ENCODE measurements around the gene VPS11. TPM values are rescaled to one million over a fixed set of nuclear protein-coding genes. Genes with fewer than 3 reads are reported as not detected.

VPS11 gene
- polyA plus RNA-seq, 4 donors = 26.0 to 56.4 (median 40.9) TPM

GRCh38 chr11:119025541-119025940, 42.1 kb upstream of the VPS11 start:
- peak overlapping the region; percentile 53 to 88 (median 73) for H3K27ac ChIP-seq (ENCODE audit: low read depth in 1 of 3, low read length in 2 of 3)
- H3K36me3 ChIP-seq (ENCODE audit: control insufficient read depth in 3 of 3, insufficient read depth in 2 of 3, low read depth in 1 of 3, low read length in 3 of 3) = peaks cover 3 to 72% (median 3%) of the 10 kb centered on the region in 3 donors
- FAIRE-seq (no peak), DNase-seq (peak; percentile 63 to 65)
- 14 to 63% (median 38%) methylated on average over 5 of the region's 5 CpGs for WGBS, 3 donors
- H3K27me3 ChIP-seq (ENCODE audit: control insufficient read depth in 3 of 3, insufficient read depth in 3 of 3, low read length in 3 of 3) = no peaks in the 10 kb centered on the region
- no peaks in the 10 kb centered on the region for H3K9me3 ChIP-seq (ENCODE audit: control insufficient read depth in 2 of 2, insufficient read depth in 1 of 2, low read depth in 1 of 2, low read length in 1 of 2)
- peaks cover 2 to 61% (median 4%) of the 10 kb centered on the region in 3 donors for H3K4me1 ChIP-seq (ENCODE audit: control insufficient read depth in 3 of 3, insufficient read depth in 2 of 3, low read depth in 1 of 3, low read length in 2 of 3)
- peak overlapping the region in 2 of 3 donors; percentile 82 to 87 for H3K4me3 ChIP-seq (ENCODE audit: low read depth in 1 of 3, low read length in 3 of 3)

GRCh38 chr11:119025978-119026766, 41.4 kb upstream of the VPS11 start:
- H3K36me3 ChIP-seq (ENCODE audit: control insufficient read depth in 3 of 3, insufficient read depth in 2 of 3, low read depth in 1 of 3, low read length in 3 of 3) = peaks cover 3 to 69% (median 3%) of the 10 kb centered on the region in 3 donors
- peaks cover 2 to 55% (median 4%) of the 10 kb centered on the region in 3 donors for H3K4me1 ChIP-seq (ENCODE audit: control insufficient read depth in 3 of 3, insufficient read depth in 2 of 3, low read depth in 1 of 3, low read length in 2 of 3)
- FAIRE-seq (no peak), DNase-seq (peak; percentile 36 to 71)
- H3K27ac ChIP-seq (ENCODE audit: low read depth in 1 of 3, low read length in 2 of 3) = peak overlapping the region; percentile 53 to 88 (median 73)
- WGBS, 3 donors = 28 to 60% (median 49%) methylated on average over 16 of the region's 16 CpGs
- peak overlapping the region in 2 of 3 donors; percentile 82 to 87 for H3K4me3 ChIP-seq (ENCODE audit: low read depth in 1 of 3, low read length in 3 of 3)
- no peaks in the 10 kb centered on the region for H3K9me3 ChIP-seq (ENCODE audit: control insufficient read depth in 2 of 2, insufficient read depth in 1 of 2, low read depth in 1 of 2, low read length in 1 of 2)
- no peaks in the 10 kb centered on the region for H3K27me3 ChIP-seq (ENCODE audit: control insufficient read depth in 3 of 3, insufficient read depth in 3 of 3, low read length in 3 of 3)

- no peaks in the 10 kb centered on the region for H3K9me3 ChIP-seq (ENCODE audit: control insufficient read depth in 2 of 2, insufficient read depth in 1 of 2, low read depth in 1 of 2, low read length in 1 of 2)
- WGBS, 3 donors = 6 to 56% (median 32%) methylated on average over 2 of the region's 2 CpGs
- no peak for FAIRE-seq
- DNase-seq = peak; percentile 90 to 91
- peak overlapping the region in 2 of 3 donors; percentile 82 to 87 for H3K4me3 ChIP-seq (ENCODE audit: low read depth in 1 of 3, low read length in 3 of 3)
- no peaks in the 10 kb centered on the region for H3K27me3 ChIP-seq (ENCODE audit: control insufficient read depth in 3 of 3, insufficient read depth in 3 of 3, low read length in 3 of 3)
- H3K27ac ChIP-seq (ENCODE audit: low read depth in 1 of 3, low read length in 2 of 3) = peak overlapping the region; percentile 64 to 88 (median 73)
- H3K36me3 ChIP-seq (ENCODE audit: control insufficient read depth in 3 of 3, insufficient read depth in 2 of 3, low read depth in 1 of 3, low read length in 3 of 3) = peaks cover 3 to 66% (median 3%) of the 10 kb centered on the region in 3 donors
- peaks cover 2 to 47% (median 4%) of the 10 kb centered on the region in 3 donors for H3K4me1 ChIP-seq (ENCODE audit: control insufficient read depth in 3 of 3, insufficient read depth in 2 of 3, low read depth in 1 of 3, low read length in 2 of 3)
These were observed 40.6 kb upstream of the VPS11 start for GRCh38 chr11:119026970-119027369.

- H3K36me3 ChIP-seq (ENCODE audit: control insufficient read depth in 3 of 3, insufficient read depth in 2 of 3, low read depth in 1 of 3, low read length in 3 of 3) = peaks cover 0 to 58% (median 3%) of the 10 kb centered on the region in 3 donors
- DNase-seq (peak in 1 of 2 donors; percentile 13), FAIRE-seq (no peak)
- WGBS, 3 donors = 32 to 72% (median 60%) methylated on average over 9 of the region's 9 CpGs
- peak overlapping the region; percentile 64 to 88 (median 73) for H3K27ac ChIP-seq (ENCODE audit: low read depth in 1 of 3, low read length in 2 of 3)
- no peaks in the 10 kb centered on the region for H3K9me3 ChIP-seq (ENCODE audit: control insufficient read depth in 2 of 2, insufficient read depth in 1 of 2, low read depth in 1 of 2, low read length in 1 of 2)
- H3K27me3 ChIP-seq (ENCODE audit: control insufficient read depth in 3 of 3, insufficient read depth in 3 of 3, low read length in 3 of 3) = no peaks in the 10 kb centered on the region
- H3K4me1 ChIP-seq (ENCODE audit: control insufficient read depth in 3 of 3, insufficient read depth in 2 of 3, low read depth in 1 of 3, low read length in 2 of 3) = peaks cover 2 to 40% (median 4%) of the 10 kb centered on the region in 3 donors
- H3K4me3 ChIP-seq (ENCODE audit: low read depth in 1 of 3, low read length in 3 of 3) = peak overlapping the region in 2 of 3 donors; percentile 82 to 87
These were observed 39.9 kb upstream of the VPS11 start for GRCh38 chr11:119027561-119028345.

GRCh38 chr11:119028346-119029068, 39.1 kb upstream of the VPS11 start:
- DNase-seq (peak; percentile 24 to 71), FAIRE-seq (no peak)
- Histone ChIP-seq H3K36me3 (ENCODE audit: control insufficient read depth in 3 of 3, insufficient read depth in 2 of 3, low read depth in 1 of 3, low read length in 3 of 3) (peaks cover 0 to 52% (median 2%) of the 10 kb centered on the region in 3 donors), H3K9me3 (ENCODE audit: control insufficient read depth in 2 of 2, insufficient read depth in 1 of 2, low read depth in 1 of 2, low read length in 1 of 2) (no peaks in the 10 kb centered on the region), H3K4me3 (ENCODE audit: low read depth in 1 of 3, low read length in 3 of 3) (peak overlapping the region in 2 of 3 donors; percentile 82 to 87), H3K27me3 (ENCODE audit: control insufficient read depth in 3 of 3, insufficient read depth in 3 of 3, low read length in 3 of 3) (no peaks in the 10 kb centered on the region), H3K4me1 (ENCODE audit: control insufficient read depth in 3 of 3, insufficient read depth in 2 of 3, low read depth in 1 of 3, low read length in 2 of 3) (peaks cover 2 to 34% (median 2%) of the 10 kb centered on the region in 3 donors), H3K27ac (ENCODE audit: low read depth in 1 of 3, low read length in 2 of 3) (peak overlapping the region; percentile 85 to 96 (median 88))
- WGBS, 3 donors = 16 to 61% (median 38%) methylated on average over 8 to 9 of the region's 9 CpGs

- FAIRE-seq (no peak), DNase-seq (no peak)
- Histone ChIP-seq H3K36me3 (ENCODE audit: control insufficient read depth in 3 of 3, insufficient read depth in 2 of 3, low read depth in 1 of 3, low read length in 3 of 3) (peaks cover 0 to 50% (median 2%) of the 10 kb centered on the region in 3 donors), H3K9me3 (ENCODE audit: control insufficient read depth in 2 of 2, insufficient read depth in 1 of 2, low read depth in 1 of 2, low read length in 1 of 2) (no peaks in the 10 kb centered on the region), H3K4me1 (ENCODE audit: control insufficient read depth in 3 of 3, insufficient read depth in 2 of 3, low read depth in 1 of 3, low read length in 2 of 3) (peaks cover 0 to 29% (median 2%) of the 10 kb centered on the region in 3 donors), H3K4me3 (ENCODE audit: low read depth in 1 of 3, low read length in 3 of 3) (peak overlapping the region in 2 of 3 donors; percentile 82 to 87), H3K27ac (ENCODE audit: low read depth in 1 of 3, low read length in 2 of 3) (peak overlapping the region; percentile 85 to 96 (median 88)), H3K27me3 (ENCODE audit: control insufficient read depth in 3 of 3, insufficient read depth in 3 of 3, low read length in 3 of 3) (no peaks in the 10 kb centered on the region)
- WGBS, 3 donors = 13 to 70% (median 55%) methylated on average over 1 of the region's 1 CpG
These were observed 38.6 kb upstream of the VPS11 start for GRCh38 chr11:119029069-119029339.

GRCh38 chr11:119029340-119030028, 38.1 kb upstream of the VPS11 start:
- no peaks in the 10 kb centered on the region for H3K27me3 ChIP-seq (ENCODE audit: control insufficient read depth in 3 of 3, insufficient read depth in 3 of 3, low read length in 3 of 3)
- FAIRE-seq (no peak), DNase-seq (peak; percentile 94 to 97)
- peak overlapping the region in 2 of 3 donors; percentile 82 to 87 for H3K4me3 ChIP-seq (ENCODE audit: low read depth in 1 of 3, low read length in 3 of 3)
- H3K9me3 ChIP-seq (ENCODE audit: control insufficient read depth in 2 of 2, insufficient read depth in 1 of 2, low read depth in 1 of 2, low read length in 1 of 2) = no peaks in the 10 kb centered on the region
- H3K27ac ChIP-seq (ENCODE audit: low read depth in 1 of 3, low read length in 2 of 3) = peak overlapping the region; percentile 85 to 96 (median 88)
- 8 to 44% (median 27%) methylated on average over 10 of the region's 10 CpGs for WGBS, 3 donors
- peaks cover 0 to 24% (median 0%) of the 10 kb centered on the region in 3 donors for H3K4me1 ChIP-seq (ENCODE audit: control insufficient read depth in 3 of 3, insufficient read depth in 2 of 3, low read depth in 1 of 3, low read length in 2 of 3)
- peaks cover 0 to 47% (median 2%) of the 10 kb centered on the region in 3 donors for H3K36me3 ChIP-seq (ENCODE audit: control insufficient read depth in 3 of 3, insufficient read depth in 2 of 3, low read depth in 1 of 3, low read length in 3 of 3)
